ENCODE data around the gene RGS16. TPM values are rescaled to one million over a fixed set of nuclear protein-coding genes. Genes with fewer than 3 reads are reported as not detected.
"Not testable (repeated sequence)": the region's sequence is repeated elsewhere in the genome, so short reads cannot be mapped to it uniquely, and the experiment has no call there.

The RGS16 gene
- polyA plus RNA-seq (2013, experiment 1 of 2; ENCODE audit: insufficient read length), result 0.42 TPM
- 1.1 TPM for polyA plus RNA-seq (2013, experiment 2 of 2; ENCODE audit: insufficient read length)

GRCh38 chr1:182604175-182605164 lies at the start of gene RGS16:
RGS16 (minus strand) TSS chr1:182604389; CDS start chr1:182604259, 130 bp downstream.
- DNase-seq, result peak; percentile 78

- no peak for DNase-seq
Observed at GRCh38 chr1:182653986-182654385, 49.8 kb upstream of the RGS16 start.

GRCh38 chr1:182652933-182653332 lies 48.7 kb upstream of the RGS16 start:
- DNase-seq, result no peak

- no peak for DNase-seq
Observed at GRCh38 chr1:182651339-182651724, 47.1 kb upstream of the RGS16 start.

GRCh38 chr1:182650678-182651338 lies 46.6 kb upstream of the RGS16 start:
- DNase-seq, result no peak

GRCh38 chr1:182649041-182649440 lies 44.9 kb upstream of the RGS16 start:
- DNase-seq, result no peak

- no peak for DNase-seq
Observed at GRCh38 chr1:182646739-182647138, 42.5 kb upstream of the RGS16 start.

- DNase-seq, result no peak
Observed at GRCh38 chr1:182644886-182645285, 40.7 kb upstream of the RGS16 start.

GRCh38 chr1:182643699-182644098 lies 39.5 kb upstream of the RGS16 start:
- no peak for DNase-seq

GRCh38 chr1:182642461-182642860 lies 38.3 kb upstream of the RGS16 start:
- DNase-seq, result no peak

- no peak for DNase-seq
Observed at GRCh38 chr1:182641561-182641960, 37.4 kb upstream of the RGS16 start.

- no peak for DNase-seq
Observed at GRCh38 chr1:182639330-182639729, 35.1 kb upstream of the RGS16 start.

GRCh38 chr1:182637769-182638168 lies 33.6 kb upstream of the RGS16 start:
- no peak for DNase-seq

- no peak for DNase-seq
Observed at GRCh38 chr1:182635871-182636270, 31.7 kb upstream of the RGS16 start.

GRCh38 chr1:182634306-182635072 lies 30.3 kb upstream of the RGS16 start:
- DNase-seq, result no peak

GRCh38 chr1:182633657-182634281 lies 29.6 kb upstream of the RGS16 start:
- DNase-seq, result no peak

GRCh38 chr1:182633031-182633430 lies 28.8 kb upstream of the RGS16 start:
- DNase-seq, result no peak

- not testable (repeated sequence) for DNase-seq
Observed at GRCh38 chr1:182632441-182632857, 28.3 kb upstream of the RGS16 start.

GRCh38 chr1:182631954-182632353 lies 27.8 kb upstream of the RGS16 start:
- DNase-seq, result no peak

- DNase-seq, result no peak
Observed at GRCh38 chr1:182631053-182631677, 27.0 kb upstream of the RGS16 start.

- no peak for DNase-seq
Observed at GRCh38 chr1:182630586-182630985, 26.4 kb upstream of the RGS16 start.
